Spleen (tissue), 7 donors: ENCODE measurements around the gene CALR3.
"Not testable (repeated sequence)": the region's sequence is repeated elsewhere in the genome, so short reads cannot be mapped to it uniquely, and the experiment has no call there.

ENCODE experiments used
- POLR2A ChIP-seq, 3 donors: fragments of 450-650 bp; IDR thresholded peaks; one replicate each; pipeline ENCODE4 v1.5.1; 2017; ENCODE audit warnings: antibody characterized with exemption in 3 of 3, mild to moderate bottlenecking in 1 of 3
- POLR2AphosphoS5 ChIP-seq, 3 donors: sonication (generic); formaldehyde crosslinking; IDR thresholded peaks; one replicate each; pipeline ENCODE4 v1.5.1; 2017; ENCODE audit warnings: antibody characterized with exemption in 3 of 3
- TF ChIP-seq, protein P1 (sequence below), 11 experiments: fragments of 200-600 bp in 7 of 11; fragments of 450-650 bp in 4 of 11; sonication (generic) in 4 of 11; IDR thresholded peaks in 8 of 11; conservative IDR thresholded peaks in 3 of 11; 1 replicate in 7 of 11; 2 replicates in 4 of 11; pipeline versions ENCODE4 v1.4.0 to v1.8.0; 2016 to 2021; ENCODE audit warnings: antibody characterized with exemption in 11 of 11, inconsistent platforms in 4 of 11, mild to moderate bottlenecking in 1 of 11
- donor health status: DM: no; HTN: no; CAD: no; lungs with moderate emphysema.
- donor health status: DM: no; HTN: no; CAD: no.
- donor health status: DM: no; HTN: no; CAD: no.

GRCh38 chr19:16448872-16449271 lies 47.1 kb downstream of the CALR3 start:
- TF ChIP-seq, protein P1, sequence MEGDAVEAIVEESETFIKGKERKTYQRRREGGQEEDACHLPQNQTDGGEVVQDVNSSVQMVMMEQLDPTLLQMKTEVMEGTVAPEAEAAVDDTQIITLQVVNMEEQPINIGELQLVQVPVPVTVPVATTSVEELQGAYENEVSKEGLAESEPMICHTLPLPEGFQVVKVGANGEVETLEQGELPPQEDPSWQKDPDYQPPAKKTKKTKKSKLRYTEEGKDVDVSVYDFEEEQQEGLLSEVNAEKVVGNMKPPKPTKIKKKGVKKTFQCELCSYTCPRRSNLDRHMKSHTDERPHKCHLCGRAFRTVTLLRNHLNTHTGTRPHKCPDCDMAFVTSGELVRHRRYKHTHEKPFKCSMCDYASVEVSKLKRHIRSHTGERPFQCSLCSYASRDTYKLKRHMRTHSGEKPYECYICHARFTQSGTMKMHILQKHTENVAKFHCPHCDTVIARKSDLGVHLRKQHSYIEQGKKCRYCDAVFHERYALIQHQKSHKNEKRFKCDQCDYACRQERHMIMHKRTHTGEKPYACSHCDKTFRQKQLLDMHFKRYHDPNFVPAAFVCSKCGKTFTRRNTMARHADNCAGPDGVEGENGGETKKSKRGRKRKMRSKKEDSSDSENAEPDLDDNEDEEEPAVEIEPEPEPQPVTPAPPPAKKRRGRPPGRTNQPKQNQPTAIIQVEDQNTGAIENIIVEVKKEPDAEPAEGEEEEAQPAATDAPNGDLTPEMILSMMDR (IDR thresholded peaks at IDR 0.05 in 8 of 11, conservative IDR thresholded peaks at IDR 0.05 in 3 of 11) = not testable (repeated sequence)
- TF ChIP-seq POLR2A, POLR2AphosphoS5 (IDR thresholded peaks at IDR 0.05): not testable (repeated sequence)
